GM12878 (cell line): ENCODE data around the gene CDC42SE2.

ENCODE experiments used
- CHD1 ChIP-seq: IDR thresholded peaks from 2 replicates; pipeline ENCODE4 v1.6.1; 2012; ENCODE audit warnings: low read depth, low read length, improper control_type of control experiment
- CTCF ChIP-seq, 3 experiments: IDR thresholded peaks in 2 of 3; conservative IDR thresholded peaks in 1 of 3; 2 replicates each; pipeline ENCODE4 v1.5.1; 2011; ENCODE audit warnings: low read depth in 3 of 3, low read length in 3 of 3, mild to moderate bottlenecking in 3 of 3, control low read depth in 2 of 3, moderate library complexity in 2 of 3, inconsistent platforms in 1 of 3, mixed read lengths in 1 of 3; ENCODE audit not compliant: control insufficient read depth in 2 of 3, insufficient read depth in 1 of 3; ENCODE audit errors: extremely low read depth in 1 of 3
- EED ChIP-seq: sonication (generic); IDR thresholded peaks from 2 replicates; pipeline ENCODE4 v1.6.1; 2016; ENCODE audit warnings: antibody characterized with exemption, low read depth
- ESRRA ChIP-seq: IDR thresholded peaks from 2 replicates; pipeline ENCODE4 v1.6.1; 2012; ENCODE audit warnings: mild to moderate bottlenecking, low read length, improper control_type of control experiment
- EZH2 ChIP-seq: IDR thresholded peaks from 2 replicates; pipeline ENCODE4 v1.6.1; 2012; ENCODE audit warnings: low read depth, mild to moderate bottlenecking, control low read depth, inconsistent platforms, low read length, borderline replicate concordance; ENCODE audit not compliant: control insufficient read depth
- LARP7 ChIP-seq: fragments of 450-650 bp; IDR thresholded peaks from 2 replicates; pipeline ENCODE4 v1.6.1; 2017; ENCODE audit warnings: mild to moderate bottlenecking
- NFYA ChIP-seq: IDR thresholded peaks from 2 replicates; pipeline ENCODE4 v1.6.1; 2011; ENCODE audit warnings: low read depth, mild to moderate bottlenecking, low read length, improper control_type of control experiment, borderline replicate concordance
- POLR2A ChIP-seq: IDR thresholded peaks from 2 replicates; pipeline ENCODE4 v1.6.1; 2011; ENCODE audit warnings: low read depth, mild to moderate bottlenecking, low read length
- RAD21 ChIP-seq: IDR thresholded peaks from 2 replicates; pipeline ENCODE4 v1.6.1; 2011; ENCODE audit warnings: mild to moderate bottlenecking, low read depth, low read length, moderate library complexity; ENCODE audit not compliant: insufficient read depth
- SMAD5 ChIP-seq: IDR thresholded peaks from 2 replicates; pipeline ENCODE4 v1.6.1; 2016; ENCODE audit warnings: antibody characterized with exemption, low read depth
- TAF1 ChIP-seq: IDR thresholded peaks from 2 replicates; pipeline ENCODE4 v1.6.1; 2011; ENCODE audit warnings: mild to moderate bottlenecking, low read depth, low read length, borderline replicate concordance
- USF1 ChIP-seq: IDR thresholded peaks from 2 replicates; pipeline ENCODE4 v1.6.1; 2011; ENCODE audit warnings: borderline replicate concordance, low read depth, mild to moderate bottlenecking, moderate library complexity, mixed read lengths, low read length; ENCODE audit not compliant: insufficient read depth; ENCODE audit errors: extremely low read length
- YY1 ChIP-seq: IDR thresholded peaks from 2 replicates; pipeline ENCODE4 v1.6.1; 2011; ENCODE audit warnings: low read depth, mild to moderate bottlenecking, low read length

- TF ChIP-seq EED (no peak), ESRRA (no peak), POLR2A (no peak), LARP7 (no peak), NFYA (no peak), SMAD5 (no peak), RAD21 (no peak), CHD1 (no peak), EZH2 (no peak), TAF1 (no peak), USF1 (no peak), YY1 (no peak), CTCF (IDR thresholded peaks at IDR 0.05 in 2 of 3, conservative IDR thresholded peaks at IDR 0.05 in 1 of 3; ENCODE audit: control insufficient read depth in 2 of 3, extremely low read depth in 1 of 3, insufficient read depth in 1 of 3, low read depth in 3 of 3, low read length in 3 of 3) (no peak)
Measured at GRCh38 chr5:131381021-131381420, 117.2 kb downstream of the CDC42SE2 start.
